Neural cell (in vitro differentiated cells): ENCODE data around the gene PLA2G2C. TPM values are rescaled to one million over a fixed set of nuclear protein-coding genes. Genes with fewer than 3 reads are reported as not detected.

ENCODE experiments used
- H2AFZ ChIP-seq: fragments of 200-600, 300-800 bp; sonication (generic), shearing (Covaris generic); 2 replicates; pipeline ENCODE4 v1.6.0; 2014; ENCODE audit warnings: low read depth, mild to moderate bottlenecking, antibody characterized with exemption, low read length, moderate library complexity
- H3F3A ChIP-seq: fragments of 200-600 bp; shearing (Covaris generic); 2 replicates; pipeline ENCODE4 v1.6.1; 2016; ENCODE audit warnings: mild to moderate bottlenecking, moderate library complexity, mixed read lengths, antibody characterized with exemption, low read length; ENCODE audit not compliant: insufficient read depth, poor library complexity, severe bottlenecking
- H3K27ac ChIP-seq: fragments of 200-600, 300-800 bp; sonication (generic), shearing (Covaris generic); 2 replicates; pipeline ENCODE4 v1.5.1; 2014; ENCODE audit warnings: mild to moderate bottlenecking, low read length, moderate library complexity
- H3K27me3 ChIP-seq: fragments of 300-800, 200-600 bp; sonication (generic), shearing (Covaris generic); 2 replicates; pipeline ENCODE4 v1.6.0; 2014; ENCODE audit warnings: mild to moderate bottlenecking, low read depth, low read length, moderate library complexity; ENCODE audit not compliant: insufficient read depth
- H3K36me3 ChIP-seq: fragments of 300-800, 200-600 bp; sonication (generic), shearing (Covaris generic); 2 replicates; pipeline ENCODE4 v1.5.1; 2014; ENCODE audit warnings: mild to moderate bottlenecking, antibody characterized with exemption, low read length, moderate library complexity; ENCODE audit not compliant: insufficient read depth
- H3K4me2 ChIP-seq: fragments of 300-800, 200-600 bp; sonication (generic), shearing (Covaris generic); 2 replicates; pipeline ENCODE4 v1.6.0; 2014; ENCODE audit warnings: mild to moderate bottlenecking, low read length
- H3K4me3 ChIP-seq: fragments of 300-800, 200-600 bp; sonication (generic), shearing (Covaris generic); 2 replicates; pipeline ENCODE4 v1.5.1; 2014; ENCODE audit warnings: mild to moderate bottlenecking, low read length, moderate library complexity
- H3K79me2 ChIP-seq: fragments of 200-600 bp; shearing (Covaris generic); replicated peaks from 2 replicates; pipeline ENCODE4 v1.6.0; 2014; ENCODE audit warnings: mild to moderate bottlenecking, low read length, moderate library complexity; ENCODE audit not compliant: insufficient read depth
- H3K9ac ChIP-seq: fragments of 300-800, 200-600 bp; sonication (generic), shearing (Covaris generic); 2 replicates; pipeline ENCODE4 v1.6.1; 2016; ENCODE audit warnings: mild to moderate bottlenecking, low read length, mixed read lengths
- H3K9me2 ChIP-seq: fragments of 200-600 bp; shearing (Covaris generic); 2 replicates; pipeline ENCODE4 v1.6.1; 2016; ENCODE audit warnings: mild to moderate bottlenecking, low read length, mixed read lengths; ENCODE audit not compliant: insufficient read depth
- H3K9me3 ChIP-seq: fragments of 200-600, 300-800 bp; sonication (generic), shearing (Covaris generic); 2 replicates; pipeline ENCODE4 v1.6.1; 2016; ENCODE audit warnings: mild to moderate bottlenecking, mixed run types, low read length, moderate library complexity, mixed read lengths
- H4K20me1 ChIP-seq: fragments of 200-600 bp; shearing (Covaris generic); 2 replicates; pipeline ENCODE4 v1.6.1; 2016; ENCODE audit warnings: mild to moderate bottlenecking, mixed run types; ENCODE audit not compliant: insufficient read depth
- EP300 ChIP-seq: fragments of 450-650 bp; conservative IDR thresholded peaks from 2 replicates; pipeline ENCODE4 v1.6.1; 2014; ENCODE audit warnings: antibody characterized with exemption, mild to moderate bottlenecking, moderate library complexity; ENCODE audit not compliant: poor library complexity, severe bottlenecking
- EZH2 ChIP-seq: fragments of 200-600, 300-800 bp; shearing (Covaris generic), sonication (generic); IDR thresholded peaks from 2 replicates; pipeline ENCODE4 v1.6.1; 2014; ENCODE audit warnings: antibody characterized with exemption, low read length, borderline replicate concordance, mild to moderate bottlenecking; ENCODE audit not compliant: insufficient read depth, poor library complexity, severe bottlenecking
- MXI1 ChIP-seq: fragments of 450-650 bp; conservative IDR thresholded peaks from 2 replicates; pipeline ENCODE4 v1.6.1; 2014; ENCODE audit warnings: antibody characterized with exemption, mild to moderate bottlenecking; ENCODE audit not compliant: poor library complexity, severe bottlenecking
- POLR2AphosphoS5 ChIP-seq: IDR thresholded peaks from 2 replicates; pipeline ENCODE4 v1.6.1; 2012
- RAD21 ChIP-seq: fragments of 450-650 bp; conservative IDR thresholded peaks from 2 replicates; pipeline ENCODE4 v1.6.1; 2014; ENCODE audit warnings: antibody characterized with exemption, mild to moderate bottlenecking, moderate library complexity
- REST ChIP-seq: IDR thresholded peaks from 2 replicates; pipeline ENCODE4 v1.6.1; 2012; ENCODE audit warnings: borderline replicate concordance
- SMC3 ChIP-seq: fragments of 450-650 bp; conservative IDR thresholded peaks from 2 replicates; pipeline ENCODE4 v1.6.1; 2014; ENCODE audit warnings: antibody characterized with exemption, mild to moderate bottlenecking, moderate library complexity; ENCODE audit not compliant: poor library complexity
- TAF1 ChIP-seq: IDR thresholded peaks from 2 replicates; pipeline ENCODE4 v1.6.1; 2012; ENCODE audit warnings: low read depth
- polyA minus RNA-seq: library from RNA; depleted of rRNA, polyadenylated mRNA; stranded (reverse); fragments of >200 nt; gene quantifications from 2 replicates; pipeline ENCODE4 v1.2.3, GENCODE V29; 2014
- polyA plus RNA-seq: library from polyadenylated mRNA; depleted of rRNA; stranded (reverse); fragments of >200 nt; gene quantifications from 2 replicates; pipeline ENCODE4 v1.2.3, GENCODE V29; 2014
- TF ChIP-seq, protein P1 (sequence below): fragments of 450-650 bp; IDR thresholded peaks from 2 replicates; pipeline ENCODE4 v1.5.1; 2014; ENCODE audit warnings: antibody characterized with exemption, mild to moderate bottlenecking, moderate library complexity; ENCODE audit not compliant: poor library complexity, severe bottlenecking

The PLA2G2C gene
- polyA plus RNA-seq (not detected in 2 replicates), polyA minus RNA-seq (not detected in 2 replicates)

DNA sequence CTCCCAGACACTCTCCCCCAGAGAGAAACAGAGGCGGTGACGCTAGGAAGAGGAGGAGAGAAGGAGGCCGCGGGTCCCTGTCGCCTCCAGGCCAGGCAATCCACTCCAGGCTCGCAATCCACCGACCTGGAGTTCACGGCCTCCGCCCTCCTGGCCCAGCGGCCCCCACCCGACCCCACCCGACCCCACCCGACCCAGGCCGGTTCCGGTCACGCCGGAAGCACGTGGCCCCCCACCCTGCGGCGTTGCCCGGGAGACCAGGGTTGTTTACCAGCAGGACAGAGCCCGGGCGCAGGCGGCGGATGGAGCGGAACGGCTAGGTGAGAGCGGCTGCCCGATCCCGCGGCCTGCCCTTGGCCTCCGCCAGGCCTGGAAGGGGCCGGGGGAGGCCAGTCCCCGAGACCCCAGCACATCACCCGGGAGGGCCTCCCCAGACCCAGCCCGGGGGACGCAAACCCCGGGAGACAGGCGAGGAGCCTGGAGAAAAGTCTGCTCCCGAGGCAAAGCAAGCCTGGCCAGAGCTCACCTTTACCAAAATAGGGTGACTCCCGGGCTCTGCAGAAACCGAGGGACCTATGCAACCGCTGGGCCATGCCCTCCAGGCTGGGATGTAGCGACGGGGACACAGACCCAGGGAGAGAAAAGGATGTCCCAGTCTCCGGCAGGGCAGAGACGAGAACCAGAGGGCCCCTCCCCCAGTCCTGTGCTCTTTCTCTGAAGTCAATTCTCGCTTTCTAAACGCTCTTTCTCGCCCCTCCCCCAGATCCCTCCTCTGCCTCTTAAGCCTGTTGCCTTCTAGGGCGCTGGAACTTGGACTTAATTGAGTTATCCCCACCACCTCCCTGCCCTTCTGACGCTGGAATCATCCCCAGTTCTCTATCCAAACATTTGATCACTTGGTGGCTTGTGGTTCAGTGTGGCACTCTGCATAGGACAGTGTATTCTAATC lies at the start of gene PLA2G2C, which contains the start of gene UBXN10:
TSS of gene PLA2G2C (minus strand) at position 685 of the 949 bp plus-strand sequence. CDS start 9,155 bp downstream, outside the sequence.
TSS of gene UBXN10 (plus strand) at position 263 of the 949 bp plus-strand sequence. CDS start 4,466 bp downstream, outside the sequence.
- H3K9me2 ChIP-seq, result no peaks in the 10 kb centered on the region
- H2AFZ ChIP-seq, result peak within 1 kb of the TSS; percentile 12
- no peaks in the 10 kb centered on the region for H4K20me1 ChIP-seq
- peak within 1 kb of the TSS; percentile 48 for H3K4me2 ChIP-seq
- H3K9me3 ChIP-seq, result no peaks in the 10 kb centered on the region
- no peaks in the 10 kb centered on the region for H3K79me2 ChIP-seq
- peak within 1 kb of the TSS; percentile 57 for H3K9ac ChIP-seq
- no peaks in the 10 kb centered on the region for H3K36me3 ChIP-seq
- peak; percentile 18 for TF ChIP-seq POLR2AphosphoS5
- TF ChIP-seq MXI1, result peak; percentile 26
- no peak for TF ChIP-seq EZH2
- no peak within 1 kb of the TSS for H3K27ac ChIP-seq
- H3F3A ChIP-seq, result no peaks in the 10 kb centered on the region
- no peaks in the 10 kb centered on the region for H3K27me3 ChIP-seq
- peak within 1 kb of the TSS; percentile 65 for H3K4me3 ChIP-seq

DNA sequence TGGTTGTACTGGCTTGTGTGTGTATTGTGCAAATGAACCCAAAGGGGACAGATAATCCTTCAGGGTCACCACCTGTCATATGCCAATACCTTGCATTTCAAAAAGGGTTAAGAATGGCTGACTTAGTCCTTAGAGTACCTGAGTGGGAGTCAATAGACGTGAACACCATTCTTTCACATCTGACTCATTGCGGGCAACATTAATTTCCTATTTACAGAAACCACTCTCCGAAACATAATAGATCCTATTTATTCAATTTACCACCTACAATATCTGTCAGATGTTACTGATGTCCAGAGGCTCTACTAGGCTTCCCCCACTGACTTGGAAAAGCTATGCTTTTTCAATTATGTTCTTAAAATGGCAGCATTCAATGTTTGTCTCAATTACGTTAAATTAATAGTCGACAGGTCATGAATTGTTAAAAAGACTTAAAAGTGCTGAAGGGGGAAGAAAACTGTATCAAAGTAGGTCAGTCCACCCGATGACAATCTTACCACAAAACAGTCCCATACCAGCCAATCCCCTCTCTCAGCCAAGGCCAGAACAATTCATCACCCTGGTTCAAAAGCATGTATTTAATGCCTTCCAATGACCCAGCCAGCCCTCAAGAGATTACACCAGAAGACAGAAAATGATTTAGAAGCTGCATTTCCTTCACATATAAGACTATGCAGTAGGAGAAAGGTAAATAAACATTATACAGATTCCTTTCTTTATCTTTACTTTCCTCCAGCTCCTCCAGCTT lies 48.6 kb upstream of the PLA2G2C start:
- H3K9me2 ChIP-seq, result no peaks in the 10 kb centered on the region
- H3K27ac ChIP-seq, result peak overlapping the region; percentile 44
- no peaks in the 10 kb centered on the region for H4K20me1 ChIP-seq
- no peak overlapping the region for H3K4me3 ChIP-seq
- H3K9me3 ChIP-seq, result no peaks in the 10 kb centered on the region
- no peaks in the 10 kb centered on the region for H3K27me3 ChIP-seq
- TF ChIP-seq SMC3, result no peak
- TF ChIP-seq EP300, result no peak
- TF ChIP-seq REST, result no peak
- no peak for TF ChIP-seq RAD21
- TF ChIP-seq, protein P1, sequence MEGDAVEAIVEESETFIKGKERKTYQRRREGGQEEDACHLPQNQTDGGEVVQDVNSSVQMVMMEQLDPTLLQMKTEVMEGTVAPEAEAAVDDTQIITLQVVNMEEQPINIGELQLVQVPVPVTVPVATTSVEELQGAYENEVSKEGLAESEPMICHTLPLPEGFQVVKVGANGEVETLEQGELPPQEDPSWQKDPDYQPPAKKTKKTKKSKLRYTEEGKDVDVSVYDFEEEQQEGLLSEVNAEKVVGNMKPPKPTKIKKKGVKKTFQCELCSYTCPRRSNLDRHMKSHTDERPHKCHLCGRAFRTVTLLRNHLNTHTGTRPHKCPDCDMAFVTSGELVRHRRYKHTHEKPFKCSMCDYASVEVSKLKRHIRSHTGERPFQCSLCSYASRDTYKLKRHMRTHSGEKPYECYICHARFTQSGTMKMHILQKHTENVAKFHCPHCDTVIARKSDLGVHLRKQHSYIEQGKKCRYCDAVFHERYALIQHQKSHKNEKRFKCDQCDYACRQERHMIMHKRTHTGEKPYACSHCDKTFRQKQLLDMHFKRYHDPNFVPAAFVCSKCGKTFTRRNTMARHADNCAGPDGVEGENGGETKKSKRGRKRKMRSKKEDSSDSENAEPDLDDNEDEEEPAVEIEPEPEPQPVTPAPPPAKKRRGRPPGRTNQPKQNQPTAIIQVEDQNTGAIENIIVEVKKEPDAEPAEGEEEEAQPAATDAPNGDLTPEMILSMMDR, result no peak
- TF ChIP-seq MXI1, result no peak
- no peak for TF ChIP-seq TAF1
- TF ChIP-seq EZH2, result no peak
- H3F3A ChIP-seq, result peaks cover 7% of the 10 kb centered on the region
- no peaks in the 10 kb centered on the region for H3K36me3 ChIP-seq
- H2AFZ ChIP-seq, result no peak overlapping the region
- no peak overlapping the region for H3K4me2 ChIP-seq
- no peaks in the 10 kb centered on the region for H3K79me2 ChIP-seq
- no peak overlapping the region for H3K9ac ChIP-seq
